Panc1 (cell line): Measurements from ENCODE around the gene MADCAM1. TPM values are rescaled to one million over a fixed set of nuclear protein-coding genes. Genes with fewer than 3 reads are reported as not detected.

ENCODE experiments used
- ATAC-seq: fragments of 200-7000 bp; cut with Tn5 transposase; 2 replicates; pipeline ENCODE4 v1.9.1; 2020; ENCODE audit warnings: mild to moderate bottlenecking, moderate library complexity
- BruUV-seq: library from RNA; stranded (reverse); fragments of 400-500 nt; replicated peaks from 2 replicates; lab custom pipeline; 2021; lab: Mats Ljungman, UMichigan
- CTCF ChIA-PET: fragments of 300-600 bp; sonication (Branson Sonifier 250); formaldehyde crosslinking; loops from one replicate; lab custom pipeline; 2022; ENCODE audit warnings: antibody characterized with exemption; lab: Charles Lee
- POLR2A ChIA-PET: fragments of 300-600 bp; sonication (Branson Sonifier 250); formaldehyde crosslinking; loops from one replicate; lab custom pipeline; 2022; ENCODE audit warnings: antibody characterized with exemption; lab: Charles Lee
- DNase-seq: peaks from one replicate; pipeline ENCODE4 v3.0.0-alpha.2; 2010; ENCODE audit warnings: low read depth, low spot score
- H3K27ac ChIP-seq: 2 replicates; pipeline ENCODE4 v1.5.1; 2011; ENCODE audit warnings: mild to moderate bottlenecking, low read length, inconsistent platforms
- H3K27me3 ChIP-seq: fragments of 200-500 bp; sonication (Bioruptor generic); 2 replicates; pipeline ENCODE4 v1.6.0; 2014; ENCODE audit warnings: low read length, inconsistent platforms; ENCODE audit not compliant: control insufficient read depth, insufficient read depth
- H3K36me3 ChIP-seq: fragments of 200-500 bp; sonication (Bioruptor generic); 2 replicates; pipeline ENCODE4 v1.5.1; 2014; ENCODE audit warnings: inconsistent platforms, mild to moderate bottlenecking, low read length, moderate library complexity; ENCODE audit not compliant: control insufficient read depth, insufficient read depth
- H3K4me1 ChIP-seq: 2 replicates; pipeline ENCODE4 v1.5.1; 2011; ENCODE audit warnings: inconsistent platforms, mild to moderate bottlenecking, low read length, moderate library complexity; ENCODE audit not compliant: control insufficient read depth, insufficient read depth
- H3K4me3 ChIP-seq, 2 experiments: 2 replicates each; pipeline ENCODE4 v1.5.1; 2011 to 2012; ENCODE audit warnings: low read depth in 2 of 2, low read length in 2 of 2, mild to moderate bottlenecking in 2 of 2, inconsistent platforms in 1 of 2, moderate library complexity in 1 of 2
- H3K9me3 ChIP-seq: fragments of 200-500 bp; sonication (Bioruptor generic); 2 replicates; pipeline ENCODE4 v1.5.1; 2014; ENCODE audit warnings: low read depth, mild to moderate bottlenecking, inconsistent platforms, low read length, moderate library complexity; ENCODE audit not compliant: control insufficient read depth, insufficient read depth
- CTCF ChIP-seq: fragments of 450-650 bp; IDR thresholded peaks from 2 replicates; pipeline ENCODE4 v1.5.1; 2017; ENCODE audit warnings: mild to moderate bottlenecking
- POLR2AphosphoS5 ChIP-seq: IDR thresholded peaks from 2 replicates; pipeline ENCODE4 v1.6.1; 2012; ENCODE audit warnings: mild to moderate bottlenecking, low read depth, low read length, moderate library complexity
- SIN3A ChIP-seq: IDR thresholded peaks from 2 replicates; pipeline ENCODE4 v1.6.1; 2012; ENCODE audit warnings: low read depth, mild to moderate bottlenecking, low read length, moderate library complexity, borderline replicate concordance; ENCODE audit not compliant: insufficient read depth
- TCF7L2 ChIP-seq: IDR thresholded peaks from 2 replicates; pipeline ENCODE4 v1.6.1; 2011; ENCODE audit warnings: mild to moderate bottlenecking, low read depth, low read length, inconsistent platforms
- in situ Hi-C: cut with HindIII; loops from 2 replicates; pipeline ENCODE4 v1.10.0; 2016; ENCODE audit warnings: low sequenced_read_pairs, low pct_unique_long_range_greater_than_20kb
- intact Hi-C: fragments of 100-400 bp; cut with micrococcal nuclease; formaldehyde crosslinking; loops from one replicate; pipeline ENCODE4 v1.10.0; 2022; ENCODE audit not compliant: unreplicated experiment
- total RNA-seq: library from RNA; stranded (reverse); gene quantifications from one replicate; pipeline ENCODE4 v1.2.1, GENCODE V29; 2021; ENCODE audit not compliant: unreplicated experiment
- TF ChIP-seq, protein P1 (sequence below), 2 experiments: IDR thresholded peaks; 2 replicates each; pipeline ENCODE4 v1.6.1; 2011 to 2012; ENCODE audit warnings: low read depth in 2 of 2, control low read depth in 1 of 2, low read length in 1 of 2, mild to moderate bottlenecking in 1 of 2, moderate library complexity in 1 of 2; ENCODE audit not compliant: insufficient read depth in 1 of 2

The MADCAM1 gene
- total RNA-seq, 1 experiment from 2014 or later = 0.54 TPM

GRCh38 chr19:530134-531008 lies 34.1 kb downstream of the MADCAM1 start:
- H3K4me3 ChIP-seq = peak overlapping the region; percentile 58 to 74
- peak overlapping the region; percentile 71 for H3K27ac ChIP-seq
- POLR2A ChIA-PET = interaction anchor here (0.6 kb wide), 1 partner anchor 14 kb away, joined by 7 read pairs; no protein-coding TSS in a partner anchor
- in situ Hi-C loops (no loop called here), intact Hi-C loops (no loop called here)
- no peaks in the 10 kb centered on the region for H3K27me3 ChIP-seq
- TF ChIP-seq CTCF = no peak
- TF ChIP-seq POLR2AphosphoS5 = no peak
- TF ChIP-seq TCF7L2 = no peak
- TF ChIP-seq, protein P1, sequence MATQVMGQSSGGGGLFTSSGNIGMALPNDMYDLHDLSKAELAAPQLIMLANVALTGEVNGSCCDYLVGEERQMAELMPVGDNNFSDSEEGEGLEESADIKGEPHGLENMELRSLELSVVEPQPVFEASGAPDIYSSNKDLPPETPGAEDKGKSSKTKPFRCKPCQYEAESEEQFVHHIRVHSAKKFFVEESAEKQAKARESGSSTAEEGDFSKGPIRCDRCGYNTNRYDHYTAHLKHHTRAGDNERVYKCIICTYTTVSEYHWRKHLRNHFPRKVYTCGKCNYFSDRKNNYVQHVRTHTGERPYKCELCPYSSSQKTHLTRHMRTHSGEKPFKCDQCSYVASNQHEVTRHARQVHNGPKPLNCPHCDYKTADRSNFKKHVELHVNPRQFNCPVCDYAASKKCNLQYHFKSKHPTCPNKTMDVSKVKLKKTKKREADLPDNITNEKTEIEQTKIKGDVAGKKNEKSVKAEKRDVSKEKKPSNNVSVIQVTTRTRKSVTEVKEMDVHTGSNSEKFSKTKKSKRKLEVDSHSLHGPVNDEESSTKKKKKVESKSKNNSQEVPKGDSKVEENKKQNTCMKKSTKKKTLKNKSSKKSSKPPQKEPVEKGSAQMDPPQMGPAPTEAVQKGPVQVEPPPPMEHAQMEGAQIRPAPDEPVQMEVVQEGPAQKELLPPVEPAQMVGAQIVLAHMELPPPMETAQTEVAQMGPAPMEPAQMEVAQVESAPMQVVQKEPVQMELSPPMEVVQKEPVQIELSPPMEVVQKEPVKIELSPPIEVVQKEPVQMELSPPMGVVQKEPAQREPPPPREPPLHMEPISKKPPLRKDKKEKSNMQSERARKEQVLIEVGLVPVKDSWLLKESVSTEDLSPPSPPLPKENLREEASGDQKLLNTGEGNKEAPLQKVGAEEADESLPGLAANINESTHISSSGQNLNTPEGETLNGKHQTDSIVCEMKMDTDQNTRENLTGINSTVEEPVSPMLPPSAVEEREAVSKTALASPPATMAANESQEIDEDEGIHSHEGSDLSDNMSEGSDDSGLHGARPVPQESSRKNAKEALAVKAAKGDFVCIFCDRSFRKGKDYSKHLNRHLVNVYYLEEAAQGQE (IDR thresholded peaks at IDR 0.05; ENCODE audit: insufficient read depth in 1 of 2, low read depth in 2 of 2, low read length in 1 of 2) = no peak
- no peak for TF ChIP-seq SIN3A
- ATAC-seq (no peak), DNase-seq (no peak)
- CTCF ChIA-PET = interaction anchor here (1.2 kb wide), 1 partner anchor 24 kb away, joined by 3 read pairs; no protein-coding TSS in a partner anchor
- H3K9me3 ChIP-seq = no peaks in the 10 kb centered on the region
- peaks cover 17% of the 10 kb centered on the region for H3K4me1 ChIP-seq
- peaks cover 4% of the 10 kb centered on the region; the same call in 1 of the 2 replicates for H3K36me3 ChIP-seq
- TSS peak; percentile 93 for BruUV-seq

- peak overlapping the region; percentile 71 for H3K27ac ChIP-seq
- H3K4me3 ChIP-seq = peak overlapping the region; percentile 58 to 74
- TF ChIP-seq SIN3A = no peak
- no peak for TF ChIP-seq TCF7L2
- TF ChIP-seq, protein P1 (IDR thresholded peaks at IDR 0.05; ENCODE audit: insufficient read depth in 1 of 2, low read depth in 2 of 2, low read length in 1 of 2) = no peak
- TF ChIP-seq CTCF = no peak
- TF ChIP-seq POLR2AphosphoS5 = no peak
- H3K4me1 ChIP-seq = peaks cover 15% of the 10 kb centered on the region
- no peaks in the 10 kb centered on the region for H3K27me3 ChIP-seq
- BruUV-seq = no TSS peak
- in situ Hi-C loops = no loop called here
- POLR2A ChIA-PET = interaction anchor here (0.6 kb wide), 1 partner anchor 78 kb away, joined by 4 read pairs; no protein-coding TSS in a partner anchor
- peak; percentile 84 for ATAC-seq
- intact Hi-C loops = no loop called here
- H3K36me3 ChIP-seq = peaks cover 4% of the 10 kb centered on the region; the same call in 1 of the 2 replicates
- CTCF ChIA-PET = interaction anchor here (1.2 kb wide), 1 partner anchor 24 kb away, joined by 3 read pairs; no protein-coding TSS in a partner anchor
- no peaks in the 10 kb centered on the region for H3K9me3 ChIP-seq
- DNase-seq = no peak
These were observed 34.9 kb downstream of the MADCAM1 start for GRCh38 chr19:531009-531752.
